Type B pancreatic cell (in vitro differentiated cells): Measurements from ENCODE around the gene TMEFF2. TPM values are rescaled to one million over a fixed set of nuclear protein-coding genes. Genes with fewer than 3 reads are reported as not detected.

ENCODE experiments used
- DNase-seq: peaks from one replicate; pipeline ENCODE4 v3.0.0; 2021; ENCODE audit warnings: mixed read lengths; ENCODE audit not compliant: unreplicated experiment; ENCODE audit errors: extremely low spot score
- H3K27ac Mint-ChIP-seq: 2 replicates; pipeline ENCODE4 v1.8.0; 2021; ENCODE audit warnings: mild to moderate bottlenecking, mixed read lengths
- H3K27me3 Mint-ChIP-seq: 2 replicates; pipeline ENCODE4 v1.8.0; 2021; ENCODE audit warnings: mixed read lengths
- H3K36me3 Mint-ChIP-seq: 2 replicates; pipeline ENCODE4 v1.8.0; 2021; ENCODE audit warnings: mixed read lengths
- H3K4me1 Mint-ChIP-seq: one replicate; pipeline ENCODE4 v1.8.0; 2021; ENCODE audit warnings: mixed read lengths; ENCODE audit not compliant: unreplicated experiment
- H3K4me3 Mint-ChIP-seq: 2 replicates; pipeline ENCODE4 v1.8.0; 2021; ENCODE audit warnings: mild to moderate bottlenecking, mixed read lengths
- H3K9me3 Mint-ChIP-seq: 2 replicates; pipeline ENCODE4 v1.8.0; 2021; ENCODE audit warnings: mixed read lengths
- CTCF ChIP-seq: fragments of 200-600 bp; sonication (generic); conservative IDR thresholded peaks from 2 replicates; pipeline ENCODE4 v1.5.0; 2021; ENCODE audit warnings: antibody characterized with exemption, mild to moderate bottlenecking
- total RNA-seq: library from RNA; stranded (reverse); gene quantifications from 2 replicates; pipeline ENCODE4 v1.2.1, GENCODE V29; 2021; ENCODE audit warnings: low replicate concordance

TMEFF2 gene
- total RNA-seq, 1 donor from 2014 or later: 10.7 TPM

GRCh38 chr2:192004188-192004963 lies 190.4 kb downstream of the TMEFF2 start:
- Mint-ChIP-seq H3K36me3 (peaks cover 5% of the 10 kb centered on the region), H3K27ac (peak overlapping the region; percentile 51), H3K4me3 (peak overlapping the region; percentile 24), H3K4me1 (peaks cover 22% of the 10 kb centered on the region), H3K27me3 (no peaks in the 10 kb centered on the region), H3K9me3 (peaks cover 5% of the 10 kb centered on the region)
- no peak for DNase-seq
- no peak for TF ChIP-seq CTCF

- TF ChIP-seq CTCF: no peak
- Mint-ChIP-seq H3K4me1 (peaks cover 20% of the 10 kb centered on the region), H3K27me3 (no peaks in the 10 kb centered on the region), H3K36me3 (peaks cover 4% of the 10 kb centered on the region), H3K27ac (no peak overlapping the region), H3K9me3 (peaks cover 4% of the 10 kb centered on the region), H3K4me3 (no peak overlapping the region)
- DNase-seq: no peak
Observed at GRCh38 chr2:192002418-192002817, 192.3 kb downstream of the TMEFF2 start.

- DNase-seq: no peak
- no peak overlapping the region for H3K4me3 Mint-ChIP-seq
- H3K27ac Mint-ChIP-seq: no peak overlapping the region
Observed at GRCh38 chr2:192000196-192000980, 194.3 kb downstream of the TMEFF2 start.

GRCh38 chr2:191999101-191999841 lies 195.5 kb downstream of the TMEFF2 start:
- Mint-ChIP-seq H3K27ac (no peak overlapping the region), H3K4me3 (no peak overlapping the region), H3K9me3 (no peaks in the 10 kb centered on the region), H3K36me3 (no peaks in the 10 kb centered on the region), H3K27me3 (no peaks in the 10 kb centered on the region), H3K4me1 (peaks cover 5% of the 10 kb centered on the region)
- no peak for TF ChIP-seq CTCF
- DNase-seq: no peak

More at GRCh38 chr2:192000196-192000980, 194.3 kb downstream of the TMEFF2 start:
- H3K4me1 Mint-ChIP-seq: peaks cover 14% of the 10 kb centered on the region
- no peak for TF ChIP-seq CTCF
- no peaks in the 10 kb centered on the region for H3K36me3 Mint-ChIP-seq
- no peaks in the 10 kb centered on the region for H3K27me3 Mint-ChIP-seq
- no peaks in the 10 kb centered on the region for H3K9me3 Mint-ChIP-seq

GRCh38 chr2:191995285-191995684 lies 199.4 kb downstream of the TMEFF2 start:
- TF ChIP-seq CTCF: no peak
- no peak overlapping the region for H3K4me3 Mint-ChIP-seq
- H3K27ac Mint-ChIP-seq: no peak overlapping the region
- H3K36me3 Mint-ChIP-seq: no peaks in the 10 kb centered on the region
- DNase-seq: no peak
- H3K27me3 Mint-ChIP-seq: no peaks in the 10 kb centered on the region
- no peaks in the 10 kb centered on the region for H3K4me1 Mint-ChIP-seq
- H3K9me3 Mint-ChIP-seq: no peaks in the 10 kb centered on the region
